ENCODE results near the gene UGT2B7.
"Not testable (repeated sequence)": the region's sequence is repeated elsewhere in the genome, so short reads cannot be mapped to it uniquely, and the experiment has no call there.

DNA sequence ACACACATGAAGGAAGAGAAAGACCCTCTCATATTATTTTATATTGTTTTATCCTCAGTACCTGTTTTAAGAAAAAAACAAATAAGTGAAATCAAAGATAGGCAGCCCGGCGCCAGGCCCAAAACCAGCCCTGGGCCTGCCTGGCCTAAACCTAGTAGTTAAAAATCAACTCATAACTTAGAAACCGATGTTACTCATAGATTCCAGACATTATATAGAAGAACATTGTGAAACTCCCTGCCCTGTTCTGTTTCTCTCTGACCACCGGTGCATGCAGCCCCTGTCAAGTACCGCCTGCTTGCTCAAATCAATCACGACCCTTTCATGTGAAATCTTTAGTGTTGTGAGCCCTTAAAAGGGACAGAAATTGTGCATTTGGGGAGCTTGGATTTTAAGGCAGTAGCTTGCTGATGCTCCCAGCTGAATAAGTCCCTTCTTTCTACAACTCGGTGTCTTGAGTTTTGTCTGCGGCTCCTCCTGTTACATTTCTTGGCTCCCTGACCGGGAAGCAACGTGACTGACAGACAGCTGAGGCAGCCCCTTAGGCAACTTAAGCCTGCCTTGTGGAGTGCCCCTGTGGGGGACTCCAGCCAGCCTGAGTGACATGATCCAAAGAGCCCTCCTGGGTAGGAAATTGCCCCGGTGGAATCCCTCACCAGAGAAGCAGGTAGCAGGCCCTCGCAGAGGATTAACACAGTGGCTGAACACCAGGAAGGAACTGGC lies 45.3 kb upstream of the UGT2B7 start:
- TF ChIP-seq, protein P1, sequence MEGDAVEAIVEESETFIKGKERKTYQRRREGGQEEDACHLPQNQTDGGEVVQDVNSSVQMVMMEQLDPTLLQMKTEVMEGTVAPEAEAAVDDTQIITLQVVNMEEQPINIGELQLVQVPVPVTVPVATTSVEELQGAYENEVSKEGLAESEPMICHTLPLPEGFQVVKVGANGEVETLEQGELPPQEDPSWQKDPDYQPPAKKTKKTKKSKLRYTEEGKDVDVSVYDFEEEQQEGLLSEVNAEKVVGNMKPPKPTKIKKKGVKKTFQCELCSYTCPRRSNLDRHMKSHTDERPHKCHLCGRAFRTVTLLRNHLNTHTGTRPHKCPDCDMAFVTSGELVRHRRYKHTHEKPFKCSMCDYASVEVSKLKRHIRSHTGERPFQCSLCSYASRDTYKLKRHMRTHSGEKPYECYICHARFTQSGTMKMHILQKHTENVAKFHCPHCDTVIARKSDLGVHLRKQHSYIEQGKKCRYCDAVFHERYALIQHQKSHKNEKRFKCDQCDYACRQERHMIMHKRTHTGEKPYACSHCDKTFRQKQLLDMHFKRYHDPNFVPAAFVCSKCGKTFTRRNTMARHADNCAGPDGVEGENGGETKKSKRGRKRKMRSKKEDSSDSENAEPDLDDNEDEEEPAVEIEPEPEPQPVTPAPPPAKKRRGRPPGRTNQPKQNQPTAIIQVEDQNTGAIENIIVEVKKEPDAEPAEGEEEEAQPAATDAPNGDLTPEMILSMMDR (IDR thresholded peaks at IDR 0.05), result not testable (repeated sequence)
- not testable (repeated sequence) for TF ChIP-seq POLR2A (IDR thresholded peaks at IDR 0.05)
